T-helper 1 cell (primary cell): ENCODE results near the gene UCN.
"Not testable (repeated sequence)": the region's sequence is repeated elsewhere in the genome, so short reads cannot be mapped to it uniquely, and the experiment has no call there.

Experiments
- DNase-seq, 5 donors: peaks; one replicate each; pipeline ENCODE4 v3.0.0-alpha.2; 2012 to 2020
- total RNA-seq, 4 donors: gene quantifications; one replicate each; lab custom pipeline; 2026; lab: John Stamatoyannopoulos, UW

The UCN gene
- 0.27 to 0.95 (median 0.69) reads per million in 4 donors for total RNA-seq

- DNase-seq, result no peak
Measured at GRCh38 chr2:27308359-27308881, at the start of gene UCN. UCN (minus strand) TSS chr2:27308445; CDS start chr2:27307895, 550 bp downstream.

- DNase-seq, result peak; percentile 80 to 93 (median 89)
Measured at GRCh38 chr2:27356382-27357181, 48.3 kb upstream of the UCN start, which contains the start of gene GTF3C2. GTF3C2 (minus strand) TSS chr2:27356764; CDS start chr2:27343554, 13,210 bp downstream.

- DNase-seq, result peak in 2 of 5 donors; percentile 28 to 33
Measured at GRCh38 chr2:27356056-27356381, 47.8 kb upstream of the UCN start.

GRCh38 chr2:27354597-27354927 is 46.3 kb upstream of the UCN start:
- no peak for DNase-seq

- no peak for DNase-seq
Measured at GRCh38 chr2:27353762-27354596, 45.7 kb upstream of the UCN start.

- not testable (repeated sequence) for DNase-seq
Measured at GRCh38 chr2:27353386-27353761, 45.1 kb upstream of the UCN start.

GRCh38 chr2:27351802-27352598 is 43.8 kb upstream of the UCN start:
- DNase-seq, result no peak

GRCh38 chr2:27350106-27350693 is 42.0 kb upstream of the UCN start:
- no peak for DNase-seq

- DNase-seq, result no peak
Measured at GRCh38 chr2:27347641-27348040, 39.4 kb upstream of the UCN start.

GRCh38 chr2:27336173-27336572 is 27.9 kb upstream of the UCN start:
- DNase-seq, result no peak

- DNase-seq, result no peak
Measured at GRCh38 chr2:27335311-27335710, 27.1 kb upstream of the UCN start.

- DNase-seq, result no peak
Measured at GRCh38 chr2:27324720-27325119, 16.5 kb upstream of the UCN start.

GRCh38 chr2:27323596-27324285 is 15.5 kb upstream of the UCN start:
- DNase-seq, result no peak

GRCh38 chr2:27322766-27323595 is 14.7 kb upstream of the UCN start, which contains the start of gene MPV17:
MPV17 (minus strand) TSS chr2:27323097; CDS start chr2:27322517, 580 bp downstream.
- peak; percentile 69 to 87 (median 78) for DNase-seq

GRCh38 chr2:27322301-27322765 is 14.1 kb upstream of the UCN start:
- peak in 1 of 5 donors; percentile 8 for DNase-seq

- no peak for DNase-seq
Measured at GRCh38 chr2:27320958-27321543, 12.8 kb upstream of the UCN start.

GRCh38 chr2:27319839-27320238 is 11.6 kb upstream of the UCN start:
- not testable (repeated sequence) for DNase-seq

GRCh38 chr2:27316655-27317412 is 8.6 kb upstream of the UCN start:
- DNase-seq, result no peak

- DNase-seq, result no peak
Measured at GRCh38 chr2:27315122-27315521, 6.9 kb upstream of the UCN start.
